Measurements from ENCODE around the gene ERN1. TPM values are rescaled to one million over a fixed set of nuclear protein-coding genes. Genes with fewer than 3 reads are reported as not detected.

ERN1 gene
- total and polyA plus RNA-seq, 2 of the 13 experiments (the other 11 are each of a cell fraction or from before 2014, with no cell fraction given): 6.0 to 12.7 TPM

DNA sequence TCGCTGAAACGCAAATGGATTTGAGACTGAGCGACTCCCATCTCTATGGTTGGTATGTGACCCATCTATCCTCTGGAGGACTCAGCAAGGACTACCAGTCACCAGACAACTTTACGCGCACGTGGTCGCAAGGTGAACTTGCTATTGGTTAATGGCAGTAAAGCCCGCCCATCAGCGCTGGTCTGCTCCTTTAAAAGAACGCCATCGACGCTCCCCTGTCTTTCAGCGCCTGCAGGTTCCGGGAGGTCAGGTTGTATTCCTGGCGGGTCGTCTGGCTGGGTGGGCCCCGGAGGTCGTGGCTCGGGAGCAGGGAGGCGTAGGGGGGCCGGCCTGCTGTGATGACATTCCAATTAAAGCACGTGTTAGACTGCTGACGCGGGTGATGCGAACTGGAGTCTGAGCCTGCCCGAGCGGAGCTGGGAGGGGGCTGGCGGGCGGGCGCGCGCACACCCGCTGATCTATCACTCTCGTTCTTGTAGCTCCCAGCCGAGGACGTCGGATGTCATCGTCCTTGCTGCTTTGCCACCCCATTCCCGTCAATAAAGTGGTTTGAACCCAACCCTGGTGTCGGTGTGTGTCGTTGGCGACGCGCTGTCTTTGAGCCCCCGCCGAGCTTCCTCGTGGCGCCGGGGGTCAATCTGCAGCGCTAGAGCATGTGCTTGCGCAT is 15.9 kb upstream of the ERN1 start (continued):
- TF ChIP-seq NONO (IDR thresholded peaks at IDR 0.05) (no peak), NONO (CRISPR knock-in tag; conservative IDR thresholded peaks at IDR 0.05) (peak; percentile 98), HNF1B (CRISPR knock-in tag; IDR thresholded peaks at IDR 0.05) (peak; percentile 87), ARID2 (CRISPR knock-in tag; IDR thresholded peaks at IDR 0.05; ENCODE audit: borderline replicate concordance) (peak; percentile 90), JDP2 (CRISPR knock-in tag; IDR thresholded peaks at IDR 0.05; ENCODE audit: borderline replicate concordance) (no peak; the same call in 1 of the 2 replicates), DR1 (CRISPR knock-in tag; IDR thresholded peaks at IDR 0.05) (peak; percentile 100), ZNF12 (CRISPR knock-in tag; IDR thresholded peaks at IDR 0.05) (peak; percentile 49), ZNF431 (CRISPR knock-in tag; IDR thresholded peaks at IDR 0.05; ENCODE audit: borderline replicate concordance, low read depth) (peak; percentile 14; the same call in 1 of the 2 replicates), RFXAP (CRISPR knock-in tag; IDR thresholded peaks at IDR 0.05; ENCODE audit: borderline replicate concordance) (peak; percentile 81; the same call in 1 of the 2 replicates), MAZ (IDR thresholded peaks at IDR 0.05; ENCODE audit: borderline replicate concordance, low read depth, low read length) (peak; percentile 89), MAZ (CRISPR knock-in tag; IDR thresholded peaks at IDR 0.05; ENCODE audit: low read depth) (peak; percentile 88), PITX1 (CRISPR knock-in tag; IDR thresholded peaks at IDR 0.05) (peak; percentile 83), ATF4 (CRISPR knock-in tag; IDR thresholded peaks at IDR 0.05) (peak in 1 of 2 experiments; percentile 84; a peak in 2 of 4 replicates), RXRA (CRISPR knock-in tag; IDR thresholded peaks at IDR 0.05) (peak; percentile 67), U2AF2 (IDR thresholded peaks at IDR 0.05; ENCODE audit: low read depth, low read length) (peak; percentile 93; the same call in 1 of the 2 replicates), TOE1 (CRISPR knock-in tag; IDR thresholded peaks at IDR 0.05) (no peak; the same call in 1 of the 2 replicates)
- TF ChIP-seq, protein P1, sequence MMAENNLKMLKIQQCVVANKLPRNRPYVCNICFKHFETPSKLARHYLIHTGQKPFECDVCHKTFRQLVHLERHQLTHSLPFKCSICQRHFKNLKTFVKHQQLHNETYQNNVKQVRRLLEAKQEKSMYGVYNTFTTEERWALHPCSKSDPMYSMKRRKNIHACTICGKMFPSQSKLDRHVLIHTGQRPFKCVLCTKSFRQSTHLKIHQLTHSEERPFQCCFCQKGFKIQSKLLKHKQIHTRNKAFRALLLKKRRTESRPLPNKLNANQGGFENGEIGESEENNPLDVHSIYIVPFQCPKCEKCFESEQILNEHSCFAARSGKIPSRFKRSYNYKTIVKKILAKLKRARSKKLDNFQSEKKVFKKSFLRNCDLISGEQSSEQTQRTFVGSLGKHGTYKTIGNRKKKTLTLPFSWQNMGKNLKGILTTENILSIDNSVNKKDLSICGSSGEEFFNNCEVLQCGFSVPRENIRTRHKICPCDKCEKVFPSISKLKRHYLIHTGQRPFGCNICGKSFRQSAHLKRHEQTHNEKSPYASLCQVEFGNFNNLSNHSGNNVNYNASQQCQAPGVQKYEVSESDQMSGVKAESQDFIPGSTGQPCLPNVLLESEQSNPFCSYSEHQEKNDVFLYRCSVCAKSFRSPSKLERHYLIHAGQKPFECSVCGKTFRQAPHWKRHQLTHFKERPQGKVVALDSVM (CRISPR knock-in tag; IDR thresholded peaks at IDR 0.05): peak; percentile 67
- TF ChIP-seq, protein P2, sequence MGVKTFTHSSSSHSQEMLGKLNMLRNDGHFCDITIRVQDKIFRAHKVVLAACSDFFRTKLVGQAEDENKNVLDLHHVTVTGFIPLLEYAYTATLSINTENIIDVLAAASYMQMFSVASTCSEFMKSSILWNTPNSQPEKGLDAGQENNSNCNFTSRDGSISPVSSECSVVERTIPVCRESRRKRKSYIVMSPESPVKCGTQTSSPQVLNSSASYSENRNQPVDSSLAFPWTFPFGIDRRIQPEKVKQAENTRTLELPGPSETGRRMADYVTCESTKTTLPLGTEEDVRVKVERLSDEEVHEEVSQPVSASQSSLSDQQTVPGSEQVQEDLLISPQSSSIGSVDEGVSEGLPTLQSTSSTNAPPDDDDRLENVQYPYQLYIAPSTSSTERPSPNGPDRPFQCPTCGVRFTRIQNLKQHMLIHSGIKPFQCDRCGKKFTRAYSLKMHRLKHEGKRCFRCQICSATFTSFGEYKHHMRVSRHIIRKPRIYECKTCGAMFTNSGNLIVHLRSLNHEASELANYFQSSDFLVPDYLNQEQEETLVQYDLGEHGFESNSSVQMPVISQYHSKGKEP (CRISPR knock-in tag; IDR thresholded peaks at IDR 0.05): no peak; the same call in 1 of the 2 replicates
- TF ChIP-seq, protein P3, sequence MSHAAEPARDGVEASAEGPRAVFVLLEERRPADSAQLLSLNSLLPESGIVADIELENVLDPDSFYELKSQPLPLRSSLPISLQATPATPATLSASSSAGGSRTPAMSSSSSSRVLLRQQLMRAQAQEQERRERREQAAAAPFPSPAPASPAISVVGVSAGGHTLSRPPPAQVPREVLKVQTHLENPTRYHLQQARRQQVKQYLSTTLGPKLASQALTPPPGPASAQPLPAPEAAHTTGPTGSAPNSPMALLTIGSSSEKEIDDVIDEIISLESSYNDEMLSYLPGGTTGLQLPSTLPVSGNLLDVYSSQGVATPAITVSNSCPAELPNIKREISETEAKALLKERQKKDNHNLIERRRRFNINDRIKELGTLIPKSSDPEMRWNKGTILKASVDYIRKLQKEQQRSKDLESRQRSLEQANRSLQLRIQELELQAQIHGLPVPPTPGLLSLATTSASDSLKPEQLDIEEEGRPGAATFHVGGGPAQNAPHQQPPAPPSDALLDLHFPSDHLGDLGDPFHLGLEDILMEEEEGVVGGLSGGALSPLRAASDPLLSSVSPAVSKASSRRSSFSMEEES (CRISPR knock-in tag; IDR thresholded peaks at IDR 0.05): peak; percentile 88; the same call in 1 of the 2 replicates
- TF ChIP-seq, protein P4, sequence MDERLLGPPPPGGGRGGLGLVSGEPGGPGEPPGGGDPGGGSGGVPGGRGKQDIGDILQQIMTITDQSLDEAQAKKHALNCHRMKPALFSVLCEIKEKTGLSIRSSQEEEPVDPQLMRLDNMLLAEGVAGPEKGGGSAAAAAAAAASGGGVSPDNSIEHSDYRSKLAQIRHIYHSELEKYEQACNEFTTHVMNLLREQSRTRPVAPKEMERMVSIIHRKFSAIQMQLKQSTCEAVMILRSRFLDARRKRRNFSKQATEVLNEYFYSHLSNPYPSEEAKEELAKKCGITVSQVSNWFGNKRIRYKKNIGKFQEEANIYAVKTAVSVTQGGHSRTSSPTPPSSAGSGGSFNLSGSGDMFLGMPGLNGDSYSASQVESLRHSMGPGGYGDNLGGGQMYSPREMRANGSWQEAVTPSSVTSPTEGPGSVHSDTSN (CRISPR knock-in tag; IDR thresholded peaks at IDR 0.05): 0 out of 2 replicates have a peak, but pooled peaks have one; percentile 40

Data from HepG2 (cell line).